ENCODE measurements around the gene ZP1.

ZP1 gene

GRCh38 chr11:60844045-60844869 lies 23.1 kb upstream of the ZP1 start:
- no peak for DNase-seq (ENCODE audit: low read depth in 2 of 2)

- DNase-seq (ENCODE audit: low read depth in 2 of 2) = no peak
Measured at GRCh38 chr11:60844870-60845221, 22.5 kb upstream of the ZP1 start.

GRCh38 chr11:60845338-60845737 lies 22.0 kb upstream of the ZP1 start:
- no peak for DNase-seq (ENCODE audit: low read depth in 2 of 2)

GRCh38 chr11:60847281-60847680 lies 20.1 kb upstream of the ZP1 start:
- DNase-seq (ENCODE audit: low read depth in 2 of 2) = no peak

- DNase-seq (ENCODE audit: low read depth in 2 of 2) = no peak
Measured at GRCh38 chr11:60847896-60848295, 19.4 kb upstream of the ZP1 start.

- no peak for DNase-seq (ENCODE audit: low read depth in 2 of 2)
Measured at GRCh38 chr11:60848714-60849151, 18.6 kb upstream of the ZP1 start.

GRCh38 chr11:60849641-60850520 lies 17.5 kb upstream of the ZP1 start:
- no peak for DNase-seq (ENCODE audit: low read depth in 2 of 2)

- DNase-seq (ENCODE audit: low read depth in 2 of 2) = no peak
Measured at GRCh38 chr11:60851327-60852104, 15.8 kb upstream of the ZP1 start.

- no peak for DNase-seq (ENCODE audit: low read depth in 2 of 2)
Measured at GRCh38 chr11:60852117-60852981, 15.0 kb upstream of the ZP1 start.

GRCh38 chr11:60852982-60853950 lies 14.1 kb upstream of the ZP1 start:
- DNase-seq (ENCODE audit: low read depth in 2 of 2) = no peak

GRCh38 chr11:60854140-60854846 lies 13.0 kb upstream of the ZP1 start:
- DNase-seq (ENCODE audit: low read depth in 2 of 2) = no peak

- no peak for DNase-seq (ENCODE audit: low read depth in 2 of 2)
Measured at GRCh38 chr11:60854847-60855725, 12.3 kb upstream of the ZP1 start.

GRCh38 chr11:60855726-60856633 lies 11.4 kb upstream of the ZP1 start, which contains the start of gene PTGDR2:
Gene PTGDR2, minus strand, starts transcription at chr11:60855950. Its CDS starts 2,228 bp downstream, at chr11:60853722.
- DNase-seq (ENCODE audit: low read depth in 2 of 2) = no peak

- no peak for DNase-seq (ENCODE audit: low read depth in 2 of 2)
Measured at GRCh38 chr11:60857378-60858232, 9.7 kb upstream of the ZP1 start.

GRCh38 chr11:60858236-60858635 lies 9.1 kb upstream of the ZP1 start:
- DNase-seq (ENCODE audit: low read depth in 2 of 2) = no peak
